Right kidney (tissue), 1 donor: ENCODE results near the gene NFIC.

Experiments used
- DNase-seq: peaks from one replicate; pipeline ENCODE4 v3.0.0-alpha.2; 2016

Gene NFIC

DNA sequence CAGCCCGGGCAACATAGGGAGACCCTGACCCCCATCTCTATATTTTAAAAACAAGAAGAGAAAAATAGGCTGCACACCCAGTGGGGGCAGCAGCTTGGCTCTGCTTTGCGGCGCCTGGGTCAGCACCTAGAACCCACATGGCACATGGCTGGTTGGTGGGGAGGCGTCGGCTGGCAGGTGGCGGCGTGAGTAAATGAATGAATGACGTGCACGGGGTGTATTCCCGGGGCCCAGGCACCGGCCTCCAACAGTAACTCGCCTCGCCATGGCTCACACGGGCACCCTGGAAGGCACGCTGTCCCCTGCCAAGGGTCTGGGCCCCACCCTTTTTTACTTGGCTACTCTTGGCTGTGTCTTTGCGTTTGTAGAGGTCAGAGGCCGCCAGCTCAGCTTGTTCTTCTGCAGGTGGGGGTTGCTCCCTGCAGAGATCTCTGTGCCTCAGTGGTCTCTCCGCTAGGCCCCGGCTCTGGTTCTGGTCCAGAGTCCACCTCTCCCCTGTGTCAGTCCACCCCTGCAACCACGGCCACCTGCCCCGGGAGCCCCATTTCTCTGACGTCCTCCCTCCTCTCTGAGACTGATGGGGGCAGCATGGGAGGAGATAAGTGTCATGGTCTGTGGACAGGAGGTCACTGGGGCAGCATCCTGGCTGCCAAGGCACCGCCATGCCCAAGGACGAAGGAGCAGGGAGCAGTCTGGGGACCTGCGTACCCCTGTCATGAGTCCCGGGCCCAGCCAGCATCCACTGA lies 145.3 kb downstream of the NFIC start:
- no peak for DNase-seq

DNA sequence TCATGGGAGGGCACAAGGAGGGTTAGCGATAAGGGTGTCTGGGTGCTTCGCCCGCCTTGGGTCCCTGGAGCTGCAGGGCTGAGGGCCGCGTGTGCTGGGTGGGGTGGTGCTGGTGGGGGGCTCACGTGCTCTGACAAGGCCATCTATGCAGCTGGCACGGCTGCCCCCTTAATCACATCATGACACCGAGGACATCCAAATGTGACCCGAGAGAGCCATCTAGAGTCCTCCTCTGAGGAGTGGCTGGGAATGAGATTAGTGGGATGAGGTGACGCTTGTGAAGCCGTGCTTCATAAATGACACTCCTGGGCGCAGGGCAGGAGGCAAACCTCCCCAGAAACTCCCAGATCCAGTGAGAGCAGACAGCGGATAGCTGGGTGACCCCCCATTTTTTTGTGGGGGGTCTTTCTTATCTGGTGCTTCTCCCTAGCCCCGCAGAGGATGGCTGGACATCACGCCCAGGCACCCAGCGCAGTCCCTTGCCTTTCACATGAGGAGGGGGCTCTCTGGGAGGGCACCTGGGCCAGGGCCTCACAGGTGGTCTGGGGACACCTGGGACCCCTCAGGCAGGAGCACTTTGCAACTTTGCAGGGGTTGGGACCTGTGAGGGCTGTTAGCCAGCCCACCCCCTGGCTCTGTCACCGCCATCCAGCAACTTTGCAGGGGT lies 146.3 kb downstream of the NFIC start:
- no peak for DNase-seq

DNA sequence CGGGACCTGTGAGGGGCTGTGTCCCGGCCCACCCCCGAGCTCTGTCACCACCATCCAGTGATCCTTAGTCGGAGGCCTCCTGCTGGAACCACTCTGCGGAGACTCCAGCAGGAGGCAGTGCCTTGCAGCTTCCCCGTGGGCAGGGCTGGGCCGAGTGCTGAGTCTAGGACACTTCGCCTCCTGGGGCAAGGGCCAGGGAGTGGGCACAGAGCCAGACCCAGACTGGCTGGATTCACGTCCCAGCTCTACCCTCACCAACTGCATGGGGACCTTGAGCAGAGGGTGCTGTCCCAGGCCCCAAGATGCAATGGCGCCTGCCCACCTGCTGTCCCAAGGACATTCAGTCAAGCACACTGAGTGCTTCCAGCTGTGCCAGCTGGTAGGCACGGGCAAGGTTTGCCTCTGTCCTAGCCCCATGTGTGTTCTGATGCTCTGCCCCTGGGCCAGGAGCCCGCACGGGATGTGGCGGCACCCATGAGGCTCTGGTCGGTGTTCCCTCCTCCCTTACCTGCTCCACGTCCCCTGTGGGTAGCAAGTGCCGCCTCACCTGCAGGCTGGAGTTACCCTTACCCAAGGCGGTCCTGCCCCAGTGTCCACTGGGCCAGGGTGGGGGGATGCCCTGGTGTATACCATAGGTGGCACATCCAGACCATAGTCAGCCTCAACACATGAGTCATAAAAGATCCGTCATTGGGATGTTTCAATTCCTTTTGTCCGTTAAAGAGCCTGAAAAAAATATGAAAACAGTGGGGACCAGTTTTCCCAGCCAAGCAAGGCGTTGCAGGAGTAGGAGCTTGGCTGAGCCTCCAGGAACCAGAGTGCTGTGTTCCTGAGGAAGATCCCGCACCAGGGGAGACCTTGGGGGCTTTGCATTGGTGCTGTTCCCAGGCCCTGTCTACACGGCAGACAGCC lies 147.1 kb downstream of the NFIC start:
- no peak for DNase-seq

DNA sequence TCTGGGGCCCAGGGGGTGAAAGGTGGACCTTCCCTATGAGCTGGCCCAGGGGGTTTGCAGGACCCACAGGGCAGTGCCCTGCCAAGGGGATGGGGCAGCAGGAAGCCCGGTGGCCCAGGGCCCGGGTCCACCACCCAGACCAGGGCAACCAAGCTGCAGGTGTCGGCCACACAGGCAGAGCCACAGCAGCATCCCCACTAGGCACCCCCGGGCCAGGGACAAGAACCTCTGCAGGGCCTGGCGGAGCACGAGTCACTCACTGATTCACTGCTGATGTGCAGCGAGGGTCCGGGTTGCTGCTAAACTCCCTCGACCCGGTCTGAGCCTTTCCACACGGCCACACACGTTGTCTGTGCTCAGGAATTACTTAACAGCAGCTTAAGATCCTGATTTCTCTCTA lies 148.5 kb downstream of the NFIC start:
- DNase-seq = no peak

DNA sequence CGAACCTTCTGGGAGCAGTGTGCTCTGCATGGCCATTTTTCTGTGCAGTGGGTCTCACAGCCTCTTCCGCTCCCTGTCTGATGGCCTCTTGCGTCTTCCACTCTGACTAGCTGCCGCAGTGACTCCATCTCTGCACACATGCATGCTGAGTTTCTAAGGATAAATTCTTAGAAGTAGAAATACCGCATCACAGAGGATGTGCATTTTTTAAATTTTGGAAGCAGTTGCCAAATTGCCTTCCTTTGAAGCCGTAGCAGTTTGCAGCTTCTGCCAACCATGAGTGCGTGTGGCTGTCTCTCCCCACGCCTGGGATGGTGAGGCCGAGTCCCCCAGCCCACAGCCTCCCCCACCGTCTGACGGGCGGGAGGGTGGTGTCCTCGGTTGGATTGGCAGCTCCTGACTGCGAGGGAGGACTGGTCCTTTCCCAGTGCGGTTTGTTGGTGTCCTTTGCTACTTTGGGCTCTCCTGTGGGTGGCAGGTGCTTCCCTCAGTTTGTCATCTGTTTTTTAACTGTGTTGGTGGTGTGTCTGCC lies 149.6 kb downstream of the NFIC start:
- no peak for DNase-seq

DNA sequence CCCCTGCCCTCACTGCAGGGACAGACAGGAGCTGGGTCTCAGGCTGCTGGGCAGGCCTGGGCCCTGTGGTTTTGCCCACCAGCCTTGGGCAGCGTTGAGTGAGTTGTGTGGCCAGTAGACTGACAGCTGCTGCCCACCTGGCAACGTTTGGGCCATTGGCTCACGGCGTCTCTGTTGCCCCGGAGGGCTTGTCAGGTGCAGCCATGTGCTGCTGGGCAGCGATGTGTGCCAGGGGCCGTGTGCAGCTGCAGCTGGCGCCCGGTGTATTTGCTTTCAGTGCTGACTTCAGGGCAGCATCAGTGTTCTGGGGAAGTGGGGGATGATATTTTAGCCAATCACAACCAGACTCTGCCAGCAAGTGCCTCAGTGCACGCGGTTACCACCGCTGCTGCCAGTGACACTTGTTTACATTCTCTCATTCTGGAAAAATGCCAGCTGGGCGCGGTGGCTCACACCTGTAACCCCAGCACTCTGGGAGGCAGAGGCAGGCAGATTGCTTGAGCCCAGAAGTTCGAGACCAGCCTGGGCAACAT lies 150.4 kb downstream of the NFIC start:
- no peak for DNase-seq

DNA sequence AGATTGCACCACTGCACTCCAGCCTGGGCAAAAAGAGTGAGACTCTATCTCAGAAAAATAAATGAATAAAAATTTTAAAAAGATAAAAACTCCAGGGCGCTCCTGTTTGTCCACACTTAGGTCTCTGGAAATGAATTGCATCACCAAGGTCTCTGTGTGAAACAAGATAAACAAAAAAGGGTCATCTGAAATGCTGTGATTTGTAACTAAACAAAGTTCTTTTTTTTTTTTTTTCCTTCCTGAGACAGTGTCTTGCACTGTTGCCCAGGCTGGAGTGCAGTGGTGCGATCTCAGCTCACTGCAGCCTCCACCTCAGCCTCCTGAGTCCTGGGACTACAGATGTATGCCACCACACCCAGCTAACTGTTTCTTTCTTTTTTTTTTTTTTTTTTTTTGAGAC lies 151.3 kb downstream of the NFIC start:
- DNase-seq = no peak

DNA sequence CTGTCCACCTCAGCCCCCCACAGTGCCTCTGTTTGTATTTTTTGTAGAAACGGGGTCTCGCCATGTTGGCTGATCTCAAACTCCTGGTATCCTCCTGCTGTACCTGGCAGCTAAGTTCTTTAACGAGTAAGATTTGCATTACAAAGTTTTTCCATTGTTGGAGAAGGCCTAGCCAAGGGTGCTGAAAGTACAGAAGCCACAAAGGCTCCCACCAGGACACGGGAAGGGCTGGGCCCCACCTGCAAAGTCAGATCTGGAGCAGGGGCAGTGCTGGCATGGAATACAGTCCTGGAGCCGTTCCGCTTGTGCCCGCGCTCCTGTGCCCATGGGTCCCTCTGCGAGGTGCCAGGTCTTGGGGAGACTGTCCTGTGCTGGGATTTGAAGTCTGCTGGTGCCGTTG lies 151.9 kb downstream of the NFIC start:
- DNase-seq = no peak

DNA sequence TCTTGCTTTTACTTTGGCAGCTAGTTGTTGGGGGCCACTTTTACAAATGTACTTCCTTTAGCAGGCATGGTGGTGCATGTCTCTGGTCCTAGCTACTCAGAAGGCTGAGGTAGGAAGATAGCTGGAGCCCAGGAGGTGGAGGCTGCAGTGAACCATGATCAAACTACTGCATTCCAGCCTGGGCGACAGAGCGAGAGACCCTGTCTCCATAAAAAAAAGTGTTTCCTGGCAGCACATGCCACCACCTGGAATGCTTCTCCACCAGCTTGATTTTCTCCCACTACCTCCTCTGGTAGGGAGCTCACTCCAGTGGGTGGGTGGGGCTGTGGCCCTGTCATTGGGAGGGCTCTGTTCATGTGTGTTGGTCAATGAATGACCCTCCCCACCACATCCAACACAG lies 152.3 kb downstream of the NFIC start:
- DNase-seq = no peak
